Activated CD4-positive, alpha-beta T cell treated with anti-CD3 and anti-CD28 coated beads, Interleukin-2, amount 10 ng/mL, durations not matched to agents 24 days and 14 days (primary cell): ENCODE results near the gene CD59. TPM values are rescaled to one million over a fixed set of nuclear protein-coding genes. Genes with fewer than 3 reads are reported as not detected.

Experiments
- DNase-seq: peaks from one replicate; pipeline ENCODE4 v3.0.0; 2022
- H3K27ac Mint-ChIP-seq: one replicate; pipeline ENCODE4 v1.8.0; 2022; ENCODE audit warnings: mild to moderate bottlenecking, mixed read lengths
- H3K27me3 Mint-ChIP-seq: one replicate; pipeline ENCODE4 v1.8.0; 2022; ENCODE audit warnings: mixed read lengths
- H3K36me3 Mint-ChIP-seq: one replicate; pipeline ENCODE4 v1.8.0; 2022; ENCODE audit warnings: low read depth, mild to moderate bottlenecking, mixed read lengths
- H3K4me1 Mint-ChIP-seq: one replicate; pipeline ENCODE4 v1.8.0; 2021; ENCODE audit warnings: mixed read lengths
- H3K4me3 Mint-ChIP-seq: one replicate; pipeline ENCODE4 v1.8.0; 2022; ENCODE audit warnings: mild to moderate bottlenecking, moderate library complexity, mixed read lengths
- H3K9me3 Mint-ChIP-seq: one replicate; pipeline ENCODE4 v1.8.0; 2021; ENCODE audit warnings: mixed read lengths
- intact Hi-C: fragments of 100-400 bp; cut with micrococcal nuclease; formaldehyde crosslinking; loops from one replicate; pipeline ENCODE4 v1.15.1; 2023
- total RNA-seq: library from RNA; stranded (reverse); gene quantifications from 2 replicates; pipeline ENCODE4 v1.2.3, GENCODE V29; 2022

The CD59 gene
- total RNA-seq, 1 donor from 2014 or later = 94.1 TPM

- Mint-ChIP-seq H3K9me3 (no peaks in the 10 kb centered on the region), H3K4me3 (peak overlapping the region; percentile 92), H3K27ac (peak overlapping the region; percentile 68), H3K27me3 (peaks cover 18% of the 10 kb centered on the region), H3K4me1 (peaks cover 24% of the 10 kb centered on the region), H3K36me3 (peaks cover 2% of the 10 kb centered on the region)
- intact Hi-C loops = loop anchor here (2.0 kb wide), 1 partner anchor 21 kb away; no protein-coding TSS in a partner anchor
- DNase-seq = peak; percentile 56
Observed at GRCh38 chr11:33701302-33702230, 34.7 kb downstream of the CD59 start.

DNA sequence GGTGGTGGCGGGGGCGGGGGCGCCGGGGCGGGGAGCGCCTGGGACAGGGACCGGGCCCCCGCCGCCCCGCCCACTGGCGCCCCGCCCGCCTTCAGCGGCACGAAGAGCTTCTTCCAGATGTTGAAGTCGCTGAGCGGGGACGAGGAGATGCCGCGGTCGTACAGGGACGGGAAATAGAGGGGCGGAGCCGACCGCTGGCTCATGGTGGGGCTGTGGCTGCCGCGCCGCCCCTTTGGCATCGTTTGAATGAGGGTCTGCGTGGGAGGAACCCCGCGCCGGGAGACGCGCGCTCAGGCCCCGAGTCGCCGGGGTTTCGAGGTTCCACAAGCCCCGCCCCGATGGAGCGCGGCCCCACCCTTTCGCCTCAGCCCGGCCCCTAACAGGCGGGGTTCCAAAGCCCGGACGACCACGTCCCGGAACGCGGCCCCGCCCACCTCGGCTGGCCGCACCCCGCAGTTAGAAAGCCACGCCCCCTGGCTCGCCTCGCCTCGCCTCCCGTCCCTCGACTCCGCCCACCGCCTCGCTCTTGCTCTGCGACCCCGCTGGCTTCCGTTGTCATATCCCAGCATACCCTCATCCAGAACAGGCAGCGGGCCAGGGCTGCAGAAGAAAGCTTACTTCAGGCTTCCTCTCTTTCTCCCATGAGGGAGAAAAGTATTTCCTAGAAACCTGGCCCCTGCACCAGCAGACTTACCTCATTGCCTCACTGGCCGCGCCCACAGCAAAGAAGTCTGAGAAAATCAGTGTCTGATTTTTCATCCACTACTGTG, 35.5 kb downstream of the CD59 start, which contains the start of gene C11orf91:
Gene C11orf91, minus strand, starts transcription at position 325 of the 770 bp plus-strand sequence. Its CDS starts 86 bp downstream, at position 239.
- intact Hi-C loops = loop anchor here (1.0 to 2.0 kb wide), 3 partner anchors 22 to 74 kb away; partner anchors contain the start of genes CD59 and FBXO3
- Mint-ChIP-seq H3K9me3 (no peaks in the 10 kb centered on the region), H3K27ac (peak within 1 kb of the TSS; percentile 68), H3K4me1 (peaks cover 20% of the 10 kb centered on the region), H3K36me3 (no peaks in the 10 kb centered on the region), H3K4me3 (peak within 1 kb of the TSS; percentile 92), H3K27me3 (peaks cover 25% of the 10 kb centered on the region)
- DNase-seq = peak; percentile 99

DNA sequence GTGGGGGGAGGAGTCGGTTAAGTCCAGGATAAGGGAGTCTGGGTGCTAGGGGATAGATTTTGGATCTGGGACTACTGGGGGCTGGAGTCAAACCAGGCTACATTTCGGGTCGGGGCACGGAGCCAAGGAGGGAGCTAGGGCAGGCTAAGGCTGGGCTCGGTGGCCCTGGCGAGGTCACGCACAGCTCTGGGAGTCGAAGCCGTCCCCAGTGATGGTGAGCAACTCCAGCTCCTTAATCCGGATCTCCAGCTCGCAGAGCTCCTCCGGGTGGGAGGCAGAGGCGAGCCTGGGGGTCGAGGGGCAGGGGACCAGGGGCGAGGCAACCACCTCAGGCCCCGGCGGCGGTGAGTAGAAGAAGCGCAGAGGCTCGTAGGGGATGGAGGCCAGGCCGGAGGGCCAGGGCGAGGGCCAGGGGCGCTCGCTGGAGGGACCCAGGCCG, 36.1 kb downstream of the CD59 start:
- peaks cover 26% of the 10 kb centered on the region for H3K27me3 Mint-ChIP-seq
- no peaks in the 10 kb centered on the region for H3K9me3 Mint-ChIP-seq
- intact Hi-C loops = loop anchor here (1.0 to 2.0 kb wide), 3 partner anchors 23 to 74 kb away; partner anchors contain the start of genes CD59 and FBXO3
- H3K4me3 Mint-ChIP-seq = peak overlapping the region; percentile 92
- DNase-seq = no peak
- peak overlapping the region; percentile 55 for H3K27ac Mint-ChIP-seq
- no peaks in the 10 kb centered on the region for H3K36me3 Mint-ChIP-seq
- H3K4me1 Mint-ChIP-seq = peaks cover 20% of the 10 kb centered on the region

GRCh38 chr11:33699515-33700062, 36.6 kb downstream of the CD59 start:
- H3K27me3 Mint-ChIP-seq = peaks cover 26% of the 10 kb centered on the region
- H3K27ac Mint-ChIP-seq = peak overlapping the region; percentile 55
- no peak for DNase-seq
- H3K4me3 Mint-ChIP-seq = peak overlapping the region; percentile 92
- H3K4me1 Mint-ChIP-seq = peaks cover 20% of the 10 kb centered on the region
- H3K36me3 Mint-ChIP-seq = no peaks in the 10 kb centered on the region
- no peaks in the 10 kb centered on the region for H3K9me3 Mint-ChIP-seq
- intact Hi-C loops = loop anchor here (1.0 to 2.0 kb wide), 3 partner anchors 23 to 75 kb away; partner anchors contain the start of genes CD59 and FBXO3

DNA sequence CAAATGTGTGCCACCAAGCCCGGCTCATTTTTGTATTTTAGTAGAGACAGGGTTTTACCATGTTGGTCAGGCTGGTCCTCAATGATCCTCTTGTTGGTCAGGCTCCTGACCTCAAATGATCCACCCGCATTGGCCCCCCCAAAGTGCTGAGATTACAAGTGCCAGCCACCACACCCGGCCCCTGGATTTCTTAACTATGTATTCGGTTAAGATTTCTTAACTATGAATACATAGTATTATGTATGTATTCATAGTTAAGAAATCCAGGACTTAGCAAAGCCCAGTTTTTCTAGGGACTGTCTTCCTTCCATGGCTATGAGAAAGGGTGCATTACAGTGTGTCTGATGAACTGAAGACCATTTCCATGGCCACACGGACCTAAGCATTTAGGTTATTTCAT, 37.3 kb downstream of the CD59 start:
- intact Hi-C loops = no loop called here
- no peaks in the 10 kb centered on the region for H3K36me3 Mint-ChIP-seq
- peaks cover 26% of the 10 kb centered on the region for H3K27me3 Mint-ChIP-seq
- DNase-seq = no peak
- no peak overlapping the region for H3K27ac Mint-ChIP-seq
- H3K4me3 Mint-ChIP-seq = no peak overlapping the region
- no peaks in the 10 kb centered on the region for H3K9me3 Mint-ChIP-seq
- H3K4me1 Mint-ChIP-seq = peaks cover 20% of the 10 kb centered on the region

DNA sequence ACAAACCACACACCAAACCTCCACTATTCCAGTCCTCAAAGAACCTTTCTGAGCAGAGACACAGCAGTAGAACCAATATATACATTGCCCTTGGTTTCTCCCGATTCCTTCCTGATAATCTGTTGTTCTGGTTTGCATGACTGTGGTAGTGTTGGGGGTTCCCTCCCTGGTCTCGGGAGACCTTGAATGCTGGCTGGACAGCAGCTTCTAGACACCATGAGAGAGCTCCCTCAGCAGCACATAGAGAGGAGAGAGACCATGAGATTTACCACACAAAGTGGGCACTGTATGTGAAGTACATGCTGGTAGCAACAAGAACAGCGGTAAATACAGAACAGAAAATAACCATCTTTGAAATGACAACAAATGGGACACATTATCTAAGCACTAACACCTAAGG, 38.2 kb downstream of the CD59 start:
- H3K27me3 Mint-ChIP-seq = peaks cover 26% of the 10 kb centered on the region
- H3K9me3 Mint-ChIP-seq = no peaks in the 10 kb centered on the region
- H3K27ac Mint-ChIP-seq = no peak overlapping the region
- H3K4me3 Mint-ChIP-seq = no peak overlapping the region
- no peaks in the 10 kb centered on the region for H3K36me3 Mint-ChIP-seq
- intact Hi-C loops = no loop called here
- peaks cover 20% of the 10 kb centered on the region for H3K4me1 Mint-ChIP-seq
- DNase-seq = no peak

DNA sequence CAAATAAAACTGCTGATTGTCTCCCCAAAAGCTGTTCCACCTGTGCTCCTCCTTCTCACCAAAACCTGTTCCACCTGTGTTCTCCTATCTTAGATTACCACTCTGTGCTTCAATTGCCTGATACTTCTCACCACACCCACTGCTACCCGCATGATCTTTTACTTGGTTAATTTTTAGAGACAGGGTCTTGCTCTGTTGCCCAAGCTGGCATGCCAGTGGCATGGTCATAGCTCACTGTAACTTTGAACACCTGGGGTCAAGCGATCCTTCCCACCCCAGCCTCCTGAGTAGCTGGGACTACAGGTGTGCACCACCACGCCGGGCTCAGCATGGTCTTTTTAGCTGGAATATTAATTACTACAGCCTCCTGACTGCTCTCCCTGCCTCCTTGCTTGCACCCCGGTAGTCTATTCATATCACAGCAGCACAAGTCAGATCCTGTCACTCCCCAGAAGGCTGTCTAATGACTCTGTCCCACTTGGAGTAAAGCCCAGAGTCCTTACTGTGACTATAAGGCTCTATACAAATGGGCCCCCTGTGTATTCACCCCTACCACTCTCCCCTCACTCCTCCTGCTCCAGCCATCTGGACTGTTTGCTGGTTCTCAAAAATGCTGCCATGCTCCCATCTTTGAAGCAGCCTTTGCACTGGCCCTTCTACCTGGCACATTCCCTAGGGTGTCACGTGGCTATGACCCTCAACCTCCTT, 39.1 kb downstream of the CD59 start:
- Mint-ChIP-seq H3K36me3 (no peaks in the 10 kb centered on the region), H3K9me3 (no peaks in the 10 kb centered on the region), H3K4me1 (peaks cover 20% of the 10 kb centered on the region), H3K27me3 (peaks cover 26% of the 10 kb centered on the region), H3K27ac (no peak overlapping the region), H3K4me3 (no peak overlapping the region)
- DNase-seq = no peak
- intact Hi-C loops = no loop called here

GRCh38 chr11:33696411-33696810, 39.8 kb downstream of the CD59 start:
- H3K4me1 Mint-ChIP-seq = peaks cover 18% of the 10 kb centered on the region
- intact Hi-C loops = no loop called here
- no peaks in the 10 kb centered on the region for H3K36me3 Mint-ChIP-seq
- DNase-seq = no peak
- peaks cover 26% of the 10 kb centered on the region for H3K27me3 Mint-ChIP-seq
- no peak overlapping the region for H3K27ac Mint-ChIP-seq
- H3K9me3 Mint-ChIP-seq = no peaks in the 10 kb centered on the region
- H3K4me3 Mint-ChIP-seq = no peak overlapping the region

DNA sequence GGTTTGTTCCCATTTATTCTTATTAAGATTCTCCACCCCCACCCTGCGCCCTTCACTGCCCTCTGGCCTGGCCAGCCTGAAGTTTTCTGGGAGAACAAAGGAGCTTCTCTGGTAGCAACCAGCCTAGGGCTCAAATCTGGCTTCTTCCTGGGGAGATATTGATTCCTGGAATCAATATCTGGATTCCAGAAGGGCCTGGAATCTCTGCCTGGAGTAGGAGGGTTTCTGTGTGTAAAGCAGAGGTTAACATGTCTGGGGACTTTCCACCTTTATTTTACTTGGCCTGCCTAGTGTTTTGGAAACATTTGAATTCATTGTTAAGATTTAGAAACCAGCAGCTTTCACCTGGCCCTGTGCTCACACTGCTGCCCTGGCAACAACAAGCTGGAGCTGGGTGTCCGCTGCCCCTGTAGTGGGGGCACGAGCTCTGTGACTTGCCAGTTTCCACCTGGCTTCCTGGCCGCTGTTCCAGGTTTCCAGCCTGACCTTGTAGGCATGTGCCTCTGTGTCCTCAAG, 41.1 kb downstream of the CD59 start:
- Mint-ChIP-seq H3K9me3 (no peaks in the 10 kb centered on the region), H3K36me3 (no peaks in the 10 kb centered on the region), H3K4me3 (no peak overlapping the region), H3K27me3 (peaks cover 26% of the 10 kb centered on the region), H3K4me1 (peaks cover 19% of the 10 kb centered on the region), H3K27ac (no peak overlapping the region)
- DNase-seq = no peak
- intact Hi-C loops = no loop called here

GRCh38 chr11:33694346-33695050, 41.7 kb downstream of the CD59 start:
- no peak overlapping the region for H3K4me3 Mint-ChIP-seq
- no peaks in the 10 kb centered on the region for H3K36me3 Mint-ChIP-seq
- intact Hi-C loops = no loop called here
- H3K27me3 Mint-ChIP-seq = peaks cover 26% of the 10 kb centered on the region
- H3K4me1 Mint-ChIP-seq = peaks cover 16% of the 10 kb centered on the region
- no peak for DNase-seq
- no peaks in the 10 kb centered on the region for H3K9me3 Mint-ChIP-seq
- H3K27ac Mint-ChIP-seq = no peak overlapping the region

GRCh38 chr11:33692541-33692940, 43.7 kb downstream of the CD59 start:
- peaks cover 16% of the 10 kb centered on the region for H3K4me1 Mint-ChIP-seq
- H3K9me3 Mint-ChIP-seq = no peaks in the 10 kb centered on the region
- peaks cover 18% of the 10 kb centered on the region for H3K27me3 Mint-ChIP-seq
- H3K4me3 Mint-ChIP-seq = no peak overlapping the region
- H3K27ac Mint-ChIP-seq = no peak overlapping the region
- intact Hi-C loops = no loop called here
- no peaks in the 10 kb centered on the region for H3K36me3 Mint-ChIP-seq
- no peak for DNase-seq

DNA sequence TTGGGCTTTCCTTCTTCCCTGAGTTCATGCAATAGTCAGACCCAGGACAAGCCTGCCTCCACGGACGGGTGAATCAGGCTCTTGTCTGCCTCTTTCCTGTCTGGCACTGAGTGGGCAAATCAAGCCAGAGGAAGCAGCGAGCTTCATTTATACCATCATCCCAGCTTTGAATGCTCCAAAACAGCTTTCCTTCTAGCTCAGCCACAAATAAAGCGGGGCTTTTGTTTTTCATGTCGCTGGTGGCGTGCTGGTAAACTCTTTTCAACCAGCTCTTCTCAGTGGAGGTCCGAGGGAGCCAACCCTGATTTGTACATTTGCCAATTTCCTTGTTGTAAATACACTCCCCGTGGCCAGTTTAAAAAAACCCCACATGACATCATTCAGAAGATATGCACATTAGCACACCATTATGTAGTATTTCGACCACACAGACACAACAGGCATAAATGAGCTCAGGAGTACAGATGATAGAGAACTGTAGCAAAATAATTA, 44.2 kb downstream of the CD59 start:
- peaks cover 13% of the 10 kb centered on the region for H3K27me3 Mint-ChIP-seq
- H3K27ac Mint-ChIP-seq = no peak overlapping the region
- no peaks in the 10 kb centered on the region for H3K36me3 Mint-ChIP-seq
- H3K4me1 Mint-ChIP-seq = peaks cover 16% of the 10 kb centered on the region
- no peak for DNase-seq
- no peaks in the 10 kb centered on the region for H3K9me3 Mint-ChIP-seq
- H3K4me3 Mint-ChIP-seq = no peak overlapping the region
- intact Hi-C loops = no loop called here
